Hepatocyte (in vitro differentiated cells): Measurements from ENCODE around the gene ABHD5. TPM values are rescaled to one million over a fixed set of nuclear protein-coding genes. Genes with fewer than 3 reads are reported as not detected.
A peak's percentile ranks its signal among the peaks of the same experiment; 100 is the strongest.

Experiments
- DNase-seq: peaks from one replicate; pipeline ENCODE4 v3.0.0-alpha.2; 2016; ENCODE audit warnings: low spot score
- H2AFZ ChIP-seq: fragments of 200-600 bp; sonication (generic); 2 replicates; pipeline ENCODE4 v1.6.0; 2016; ENCODE audit warnings: antibody characterized with exemption, mild to moderate bottlenecking
- H3K27ac ChIP-seq: fragments of 200-600 bp; sonication (generic); 2 replicates; pipeline ENCODE4 v1.5.1; 2016; ENCODE audit warnings: mild to moderate bottlenecking
- H3K27me3 ChIP-seq: fragments of 200-600 bp; sonication (generic); 2 replicates; pipeline ENCODE4 v1.6.1; 2016
- H3K36me3 ChIP-seq: fragments of 200-600 bp; sonication (generic); replicated peaks from 2 replicates; pipeline ENCODE4 v1.5.1; 2016; ENCODE audit warnings: low read depth; ENCODE audit not compliant: insufficient read depth
- H3K4me1 ChIP-seq: fragments of 200-600 bp; sonication (generic); 2 replicates; pipeline ENCODE4 v1.5.1; 2016; ENCODE audit warnings: mild to moderate bottlenecking, moderate library complexity; ENCODE audit not compliant: insufficient read depth
- H3K4me2 ChIP-seq: fragments of 200-600 bp; sonication (generic); 2 replicates; pipeline ENCODE4 v1.6.0; 2016
- H3K4me3 ChIP-seq: fragments of 200-600 bp; sonication (generic); 2 replicates; pipeline ENCODE4 v1.5.1; 2016; ENCODE audit warnings: mild to moderate bottlenecking
- H3K79me2 ChIP-seq: fragments of 200-600 bp; sonication (generic); 2 replicates; pipeline ENCODE4 v1.6.0; 2017; ENCODE audit warnings: mild to moderate bottlenecking
- H3K9me2 ChIP-seq: fragments of 200-600 bp; sonication (generic); replicated peaks from 2 replicates; pipeline ENCODE4 v1.6.0; 2017; ENCODE audit warnings: mild to moderate bottlenecking; ENCODE audit not compliant: insufficient read depth
- H3K9me3 ChIP-seq: fragments of 200-600 bp; sonication (generic); 2 replicates; pipeline ENCODE4 v1.5.1; 2016; ENCODE audit warnings: low read depth, mild to moderate bottlenecking
- H4K20me1 ChIP-seq: fragments of 200-600 bp; sonication (generic); 2 replicates; pipeline ENCODE4 v1.6.0; 2016; ENCODE audit warnings: mild to moderate bottlenecking; ENCODE audit not compliant: insufficient read depth, poor library complexity, severe bottlenecking
- CTCF ChIP-seq: fragments of 200-600 bp; sonication (generic); IDR thresholded peaks from 2 replicates; pipeline ENCODE4 v1.5.1; 2016; ENCODE audit warnings: antibody characterized with exemption, mild to moderate bottlenecking; ENCODE audit not compliant: poor library complexity
- EZH2 ChIP-seq: fragments of 200-600 bp; sonication (generic); IDR thresholded peaks from 2 replicates; pipeline ENCODE4 v1.6.1; 2016; ENCODE audit warnings: antibody characterized with exemption, mild to moderate bottlenecking, borderline replicate concordance
- EZH2phosphoT487 ChIP-seq: fragments of 200-600 bp; sonication (generic); IDR thresholded peaks from one replicate; pipeline ENCODE4 v1.6.1; 2018; ENCODE audit warnings: antibody characterized with exemption, mild to moderate bottlenecking, low read depth, moderate library complexity; ENCODE audit not compliant: unreplicated experiment, severe bottlenecking
- WGBS: methylation state at CpG from one replicate; pipeline ENCODE4 v1.1.6; 2016; ENCODE audit warnings: low lambda C conversion rate; ENCODE audit errors: missing lambda C conversion rate; 5-methylcytosine and 5-hydroxymethylcytosine counted together
- polyA plus RNA-seq: library from polyadenylated mRNA; unstranded; fragments of >200 nt; fragmentation: Nextera tagmentation; extraction: Ambion mirVana; gene quantifications from 2 replicates; pipeline ENCODE4 v1.2.1, GENCODE V29; 2016
- total RNA-seq: library from RNA; depleted of rRNA; stranded (reverse); fragments of >200 nt; gene quantifications from 2 replicates; pipeline ENCODE4 v1.2.3, GENCODE V29; 2014

Gene ABHD5
- total and polyA plus RNA-seq, 2 experiments from 2014 or later: 14.3 to 29.9 TPM

GRCh38 chr3:43734685-43735084 lies 43.9 kb downstream of the ABHD5 start:
- no peak for DNase-seq
- Histone ChIP-seq H3K27me3 (no peaks in the 10 kb centered on the region), H3K79me2 (no peaks in the 10 kb centered on the region), H3K4me1 (peaks cover 9% of the 10 kb centered on the region), H2AFZ (no peak overlapping the region), H3K36me3 (no peaks in the 10 kb centered on the region), H3K9me2 (no peaks in the 10 kb centered on the region), H3K9me3 (no peaks in the 10 kb centered on the region), H3K27ac (no peak overlapping the region), H4K20me1 (no peaks in the 10 kb centered on the region), H3K4me2 (no peak overlapping the region), H3K4me3 (no peak overlapping the region)
- TF ChIP-seq EZH2phosphoT487 (no peak), CTCF (no peak), EZH2 (no peak)
- 92% methylated on average over 2 of the region's 2 CpGs for WGBS

GRCh38 chr3:43735618-43736017 lies 44.9 kb downstream of the ABHD5 start:
- TF ChIP-seq CTCF (no peak), EZH2phosphoT487 (no peak), EZH2 (no peak)
- Histone ChIP-seq H3K9me3 (no peaks in the 10 kb centered on the region), H2AFZ (no peak overlapping the region), H3K9me2 (no peaks in the 10 kb centered on the region), H3K79me2 (no peaks in the 10 kb centered on the region), H3K36me3 (no peaks in the 10 kb centered on the region), H3K4me3 (no peak overlapping the region), H3K4me1 (peaks cover 5% of the 10 kb centered on the region), H3K4me2 (no peak overlapping the region), H3K27ac (peak overlapping the region; percentile 87), H3K27me3 (no peaks in the 10 kb centered on the region), H4K20me1 (no peaks in the 10 kb centered on the region)
- peak; percentile 17 for DNase-seq
- 87% methylated on average over 4 of the region's 4 CpGs for WGBS

- DNase-seq: peak; percentile 65
- Histone ChIP-seq H4K20me1 (no peaks in the 10 kb centered on the region), H2AFZ (no peak overlapping the region), H3K4me2 (peak overlapping the region; percentile 26), H3K9me3 (no peaks in the 10 kb centered on the region), H3K9me2 (no peaks in the 10 kb centered on the region), H3K27me3 (no peaks in the 10 kb centered on the region), H3K27ac (peak overlapping the region; percentile 87), H3K79me2 (no peaks in the 10 kb centered on the region), H3K36me3 (no peaks in the 10 kb centered on the region), H3K4me3 (no peak overlapping the region), H3K4me1 (peaks cover 5% of the 10 kb centered on the region)
- TF ChIP-seq EZH2phosphoT487: no peak
- TF ChIP-seq CTCF: no peak
- TF ChIP-seq EZH2: no peak
- WGBS: 38% methylated on average over 8 of the region's 8 CpGs
Observed at GRCh38 chr3:43736558-43737440, 46.1 kb downstream of the ABHD5 start.
